ENCODE measurements around the gene MMP24.

The MMP24 gene

DNA sequence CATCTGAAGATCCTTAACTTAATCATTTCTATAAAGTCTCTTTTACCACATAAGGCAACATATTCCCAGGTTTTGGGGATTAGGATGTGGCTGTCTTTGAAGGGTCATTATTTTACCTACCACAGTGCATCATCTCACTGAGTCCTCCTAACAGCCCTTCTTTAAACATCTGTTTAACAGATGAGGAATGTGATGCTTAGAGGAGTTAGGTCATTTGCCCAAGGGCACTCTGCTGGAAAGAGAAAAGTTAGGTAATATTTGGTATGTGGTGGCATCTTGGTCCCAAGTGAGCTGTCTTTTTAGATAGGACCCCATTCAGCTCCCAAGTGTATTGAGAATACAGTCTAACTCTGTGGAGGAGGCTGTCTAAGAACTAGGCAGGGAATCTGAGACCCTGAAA, 11.0 kb downstream of the MMP24 start:
- TF ChIP-seq, protein P1, sequence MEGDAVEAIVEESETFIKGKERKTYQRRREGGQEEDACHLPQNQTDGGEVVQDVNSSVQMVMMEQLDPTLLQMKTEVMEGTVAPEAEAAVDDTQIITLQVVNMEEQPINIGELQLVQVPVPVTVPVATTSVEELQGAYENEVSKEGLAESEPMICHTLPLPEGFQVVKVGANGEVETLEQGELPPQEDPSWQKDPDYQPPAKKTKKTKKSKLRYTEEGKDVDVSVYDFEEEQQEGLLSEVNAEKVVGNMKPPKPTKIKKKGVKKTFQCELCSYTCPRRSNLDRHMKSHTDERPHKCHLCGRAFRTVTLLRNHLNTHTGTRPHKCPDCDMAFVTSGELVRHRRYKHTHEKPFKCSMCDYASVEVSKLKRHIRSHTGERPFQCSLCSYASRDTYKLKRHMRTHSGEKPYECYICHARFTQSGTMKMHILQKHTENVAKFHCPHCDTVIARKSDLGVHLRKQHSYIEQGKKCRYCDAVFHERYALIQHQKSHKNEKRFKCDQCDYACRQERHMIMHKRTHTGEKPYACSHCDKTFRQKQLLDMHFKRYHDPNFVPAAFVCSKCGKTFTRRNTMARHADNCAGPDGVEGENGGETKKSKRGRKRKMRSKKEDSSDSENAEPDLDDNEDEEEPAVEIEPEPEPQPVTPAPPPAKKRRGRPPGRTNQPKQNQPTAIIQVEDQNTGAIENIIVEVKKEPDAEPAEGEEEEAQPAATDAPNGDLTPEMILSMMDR (IDR thresholded peaks at IDR 0.05; ENCODE audit: control extremely low read depth, extremely low read depth, low read depth, missing control alignments), result no peak
- ChIA-PET CTCF (no interaction called here), POLR2A (no interaction called here)
- no peak for DNase-seq (ENCODE audit: extremely low spot score)

DNA sequence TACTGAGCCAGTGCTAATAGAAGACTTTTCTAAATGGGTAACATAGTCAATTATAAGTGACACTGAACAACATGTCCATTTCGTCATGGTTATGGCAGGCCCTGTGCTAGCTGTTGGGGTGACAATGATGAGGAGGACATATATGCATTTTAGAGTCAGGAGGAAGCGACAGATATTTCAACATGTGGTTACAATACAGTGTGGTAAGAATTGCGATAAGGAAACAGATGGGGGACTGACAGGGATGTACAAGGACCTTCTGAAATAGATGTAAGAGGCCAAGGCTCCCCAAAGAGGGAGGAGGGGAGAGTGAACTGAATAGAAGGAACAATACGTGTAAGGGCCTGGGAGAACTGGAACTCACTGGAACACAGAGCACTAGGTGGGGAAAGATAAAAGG, 11.7 kb downstream of the MMP24 start:
- CTCF ChIA-PET, result no interaction called here
- no peak for DNase-seq (ENCODE audit: extremely low spot score)
- TF ChIP-seq, protein P1 (IDR thresholded peaks at IDR 0.05; ENCODE audit: control extremely low read depth, extremely low read depth, low read depth, missing control alignments), result no peak
- POLR2A ChIA-PET, result no interaction called here

DNA sequence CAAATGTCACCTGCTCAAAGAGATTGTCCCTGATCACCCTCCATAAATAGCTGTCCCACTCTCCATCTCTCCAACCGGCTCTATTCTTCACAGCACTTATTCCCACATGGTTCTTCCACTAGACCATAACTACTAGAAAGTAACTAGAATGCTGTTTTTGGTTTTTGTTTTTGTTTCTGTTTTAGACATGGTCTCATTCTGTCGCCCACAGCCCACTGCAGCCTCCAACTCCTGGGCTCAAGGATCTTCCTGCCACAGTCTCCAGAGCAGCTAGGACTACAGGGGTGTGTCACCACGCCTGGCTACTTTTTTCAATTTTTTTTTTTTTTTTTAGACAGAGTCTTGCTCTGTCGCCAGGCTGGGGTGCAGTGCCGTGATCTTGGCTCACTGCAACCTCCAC, 12.2 kb downstream of the MMP24 start:
- DNase-seq (ENCODE audit: extremely low spot score), result no peak
- TF ChIP-seq, protein P1 (IDR thresholded peaks at IDR 0.05; ENCODE audit: control extremely low read depth, extremely low read depth, low read depth, missing control alignments), result no peak
- ChIA-PET POLR2A (interaction anchor here (0.7 kb wide), 1 partner anchor 1939 kb away, joined by 3 read pairs; no protein-coding TSS in a partner anchor), CTCF (no interaction called here)

DNA sequence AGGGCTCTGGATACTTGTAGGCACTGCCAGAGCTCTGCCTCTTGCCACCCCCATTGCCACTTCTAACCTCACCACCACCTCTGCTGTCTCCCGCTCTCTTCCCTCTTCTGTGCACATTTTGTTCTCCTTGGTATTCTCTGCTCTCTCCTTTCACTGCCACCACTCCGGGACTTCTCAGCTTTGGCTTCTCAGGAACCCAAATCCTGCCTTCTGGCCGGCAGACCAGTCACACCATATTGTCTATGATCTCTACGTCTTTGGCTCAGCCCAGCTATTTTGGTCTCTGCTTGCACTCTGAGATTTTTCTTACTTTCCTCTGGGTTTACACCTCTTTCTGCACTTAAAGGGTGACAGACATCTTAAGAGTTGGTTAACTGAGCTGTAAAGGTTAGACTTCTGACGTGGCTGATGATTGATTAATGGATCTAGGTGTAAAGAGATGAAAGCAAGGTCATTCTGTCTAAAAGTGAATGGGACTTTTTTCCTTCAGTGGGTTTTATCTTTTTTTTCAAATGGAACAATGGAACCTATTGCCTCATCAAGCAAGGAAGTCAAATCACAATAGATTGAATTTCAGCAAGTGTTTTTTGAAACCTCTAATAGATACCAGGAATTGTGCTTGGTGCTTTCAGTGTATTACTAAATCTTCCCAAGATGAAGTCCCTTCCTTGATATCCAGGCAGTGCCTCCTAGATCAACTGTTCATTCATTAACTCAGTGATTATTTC, 13.8 kb downstream of the MMP24 start:
- POLR2A ChIA-PET, result no interaction called here
- TF ChIP-seq, protein P1 (IDR thresholded peaks at IDR 0.05; ENCODE audit: control extremely low read depth, extremely low read depth, low read depth, missing control alignments), result no peak
- CTCF ChIA-PET, result no interaction called here
- DNase-seq (ENCODE audit: extremely low spot score), result no peak

DNA sequence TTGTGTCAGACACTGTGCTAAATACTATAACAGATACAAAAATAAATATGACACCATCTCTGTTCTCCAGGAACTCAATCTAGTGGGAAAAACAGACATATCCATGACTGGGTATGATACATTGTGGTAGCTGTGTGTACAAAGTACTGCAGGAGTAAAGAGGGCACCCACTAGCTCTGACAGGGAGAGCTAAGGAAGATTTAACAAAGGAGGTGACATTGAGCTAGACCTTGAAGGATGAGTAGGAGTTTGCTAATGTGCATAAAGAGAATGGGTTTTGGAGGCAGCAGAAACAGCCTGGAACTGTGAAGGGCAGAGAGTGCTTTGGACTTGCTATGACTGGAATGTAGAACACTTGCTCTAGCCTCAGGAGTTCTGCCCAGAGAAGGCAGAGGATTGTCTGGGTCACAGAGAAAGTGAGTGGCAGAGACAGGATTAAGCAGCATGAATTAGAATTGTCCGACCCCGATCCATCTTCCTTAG, 14.4 kb downstream of the MMP24 start:
- CTCF ChIA-PET, result interaction anchor here (1.3 to 2.2 kb wide), 2 partner anchors 24 to 28 kb away, joined by 3 to 5 read pairs; no protein-coding TSS in a partner anchor
- POLR2A ChIA-PET, result no interaction called here
- TF ChIP-seq, protein P1 (IDR thresholded peaks at IDR 0.05; ENCODE audit: control extremely low read depth, extremely low read depth, low read depth, missing control alignments), result no peak
- DNase-seq (ENCODE audit: extremely low spot score), result no peak

DNA sequence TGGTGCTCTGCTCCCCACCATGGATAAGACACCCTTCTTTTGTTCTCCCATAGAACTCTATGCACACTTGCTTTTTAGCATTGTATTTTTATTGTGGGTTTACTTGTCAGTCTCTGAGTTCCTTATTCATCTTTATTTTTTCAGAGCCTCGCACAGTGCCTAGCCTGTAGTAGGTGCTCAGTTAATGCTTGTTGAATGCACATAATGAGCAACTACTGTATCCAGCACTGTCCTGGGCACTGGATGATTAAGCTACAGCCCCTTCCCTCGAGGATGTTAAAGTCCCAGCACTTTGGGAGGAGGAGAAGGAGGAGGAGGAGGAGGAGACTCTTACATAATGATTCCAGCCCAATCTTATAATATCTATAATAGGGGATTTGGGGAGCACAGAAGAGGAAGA, 16.8 kb downstream of the MMP24 start:
- ChIA-PET POLR2A (no interaction called here), CTCF (no interaction called here)
- no peak for DNase-seq (ENCODE audit: extremely low spot score)
- TF ChIP-seq, protein P1 (IDR thresholded peaks at IDR 0.05; ENCODE audit: control extremely low read depth, extremely low read depth, low read depth, missing control alignments), result no peak

All from GM10248 (cell line).